ENCODE data around the gene KIF14.

DNA sequence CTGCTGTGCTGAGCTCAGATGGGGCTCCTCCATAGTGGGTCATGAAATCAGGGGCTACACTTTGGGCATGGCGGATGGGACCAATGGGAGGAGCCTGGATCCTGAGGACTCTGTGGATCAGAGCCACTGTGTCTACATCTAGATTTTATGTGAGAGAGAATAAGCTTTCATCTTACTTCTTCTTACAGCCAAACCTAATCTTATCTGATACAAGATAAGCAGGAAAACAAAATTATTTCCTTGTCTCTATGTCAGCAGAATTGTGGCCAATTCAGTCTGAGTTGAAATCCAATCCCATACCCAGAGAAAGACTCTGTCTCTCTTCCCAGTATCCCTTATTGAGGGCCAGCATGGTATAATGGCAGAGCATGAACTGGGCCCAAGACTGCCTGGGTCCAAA is 56.2 kb downstream of the KIF14 start:
- TF ChIP-seq, protein P1, sequence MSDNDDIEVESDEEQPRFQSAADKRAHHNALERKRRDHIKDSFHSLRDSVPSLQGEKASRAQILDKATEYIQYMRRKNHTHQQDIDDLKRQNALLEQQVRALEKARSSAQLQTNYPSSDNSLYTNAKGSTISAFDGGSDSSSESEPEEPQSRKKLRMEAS (IDR thresholded peaks at IDR 0.05; ENCODE audit: low read depth, low read length) = no peak
- TF ChIP-seq, protein P2, sequence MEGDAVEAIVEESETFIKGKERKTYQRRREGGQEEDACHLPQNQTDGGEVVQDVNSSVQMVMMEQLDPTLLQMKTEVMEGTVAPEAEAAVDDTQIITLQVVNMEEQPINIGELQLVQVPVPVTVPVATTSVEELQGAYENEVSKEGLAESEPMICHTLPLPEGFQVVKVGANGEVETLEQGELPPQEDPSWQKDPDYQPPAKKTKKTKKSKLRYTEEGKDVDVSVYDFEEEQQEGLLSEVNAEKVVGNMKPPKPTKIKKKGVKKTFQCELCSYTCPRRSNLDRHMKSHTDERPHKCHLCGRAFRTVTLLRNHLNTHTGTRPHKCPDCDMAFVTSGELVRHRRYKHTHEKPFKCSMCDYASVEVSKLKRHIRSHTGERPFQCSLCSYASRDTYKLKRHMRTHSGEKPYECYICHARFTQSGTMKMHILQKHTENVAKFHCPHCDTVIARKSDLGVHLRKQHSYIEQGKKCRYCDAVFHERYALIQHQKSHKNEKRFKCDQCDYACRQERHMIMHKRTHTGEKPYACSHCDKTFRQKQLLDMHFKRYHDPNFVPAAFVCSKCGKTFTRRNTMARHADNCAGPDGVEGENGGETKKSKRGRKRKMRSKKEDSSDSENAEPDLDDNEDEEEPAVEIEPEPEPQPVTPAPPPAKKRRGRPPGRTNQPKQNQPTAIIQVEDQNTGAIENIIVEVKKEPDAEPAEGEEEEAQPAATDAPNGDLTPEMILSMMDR (IDR thresholded peaks at IDR 0.05; ENCODE audit: low read depth, low read length) = no peak
- TF ChIP-seq POLR2A (IDR thresholded peaks at IDR 0.05; ENCODE audit: extremely low read depth, insufficient read length) (no peak), MYC (IDR thresholded peaks at IDR 0.05; ENCODE audit: low read depth, low read length) (no peak)
